PFSK-1 (cell line): Measurements from ENCODE around the gene NHERF2.

Experiments used
- FOXP2 ChIP-seq: optimal IDR thresholded peaks from 2 replicates; pipeline ENCODE3; 2011; ENCODE audit warnings: borderline replicate concordance, control low read depth, inconsistent platforms; ENCODE audit not compliant: insufficient read depth; ENCODE audit errors: extremely low read length, extremely low read depth
- POLR2AphosphoS5 ChIP-seq: IDR thresholded peaks from 2 replicates; pipeline ENCODE4 v1.6.1; 2012; ENCODE audit warnings: low read depth, mild to moderate bottlenecking, control low read depth, low read length, moderate library complexity
- SIN3A ChIP-seq: IDR thresholded peaks from 2 replicates; pipeline ENCODE4 v1.6.1; 2012; ENCODE audit warnings: mild to moderate bottlenecking, low read length, moderate library complexity, borderline replicate concordance; ENCODE audit not compliant: insufficient read depth
- TAF1 ChIP-seq: IDR thresholded peaks from 2 replicates; pipeline ENCODE4 v1.6.1; 2012; ENCODE audit warnings: low read length, control low read depth, borderline replicate concordance; ENCODE audit not compliant: insufficient read depth
- TF ChIP-seq, protein P1 (sequence below), 2 experiments: IDR thresholded peaks; 2 replicates each; pipeline versions ENCODE4 v1.6.1 to v1.8.0; 2011 to 2012; ENCODE audit warnings: low read depth in 2 of 2, low read length in 2 of 2, control low read depth in 1 of 2, inconsistent platforms in 1 of 2, mild to moderate bottlenecking in 1 of 2, moderate library complexity in 1 of 2; ENCODE audit not compliant: insufficient read depth in 1 of 2

DNA sequence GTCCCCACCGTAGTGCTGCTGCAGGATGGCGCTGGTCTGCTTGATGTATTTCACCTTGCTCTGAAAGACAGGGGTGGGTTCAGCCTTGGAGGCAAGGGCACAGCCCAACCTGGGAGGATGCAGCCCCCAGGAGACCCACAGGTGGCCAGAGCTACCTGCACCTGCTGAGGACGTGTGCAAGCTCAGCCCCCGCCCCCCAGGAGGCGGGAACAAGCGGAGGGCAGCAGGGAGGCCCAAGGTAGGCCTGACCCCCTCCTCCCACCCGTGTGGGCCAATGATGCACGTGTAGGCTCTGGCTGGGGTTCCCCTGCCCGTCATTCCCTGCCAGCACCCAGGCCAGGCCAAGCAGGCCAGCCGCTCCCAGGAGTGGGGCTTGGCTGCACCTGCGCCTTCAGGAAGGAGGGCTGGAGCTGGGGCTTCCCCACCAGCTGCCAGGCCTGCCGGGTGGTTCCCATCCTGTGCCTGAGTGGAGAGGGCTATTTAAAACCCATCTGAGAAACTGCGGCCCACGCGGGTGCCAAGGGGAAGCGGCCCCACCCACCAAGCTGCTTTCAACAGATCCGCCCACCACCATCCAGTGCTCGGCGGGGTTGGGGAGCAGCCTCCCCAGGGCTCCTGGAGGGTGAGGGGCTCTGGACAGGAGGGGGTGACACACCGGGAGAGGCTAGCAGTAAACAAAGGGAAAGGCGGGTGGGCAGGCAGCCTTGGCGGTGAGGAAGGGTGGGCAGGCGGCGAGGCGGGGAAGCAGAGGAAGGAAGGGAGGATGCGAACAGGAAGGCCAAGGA is 17.2 kb downstream of the NHERF2 start:
- TF ChIP-seq SIN3A, result no peak
- TF ChIP-seq POLR2AphosphoS5, result no peak
- TF ChIP-seq FOXP2, result no peak
- no peak for TF ChIP-seq TAF1
- TF ChIP-seq, protein P1, sequence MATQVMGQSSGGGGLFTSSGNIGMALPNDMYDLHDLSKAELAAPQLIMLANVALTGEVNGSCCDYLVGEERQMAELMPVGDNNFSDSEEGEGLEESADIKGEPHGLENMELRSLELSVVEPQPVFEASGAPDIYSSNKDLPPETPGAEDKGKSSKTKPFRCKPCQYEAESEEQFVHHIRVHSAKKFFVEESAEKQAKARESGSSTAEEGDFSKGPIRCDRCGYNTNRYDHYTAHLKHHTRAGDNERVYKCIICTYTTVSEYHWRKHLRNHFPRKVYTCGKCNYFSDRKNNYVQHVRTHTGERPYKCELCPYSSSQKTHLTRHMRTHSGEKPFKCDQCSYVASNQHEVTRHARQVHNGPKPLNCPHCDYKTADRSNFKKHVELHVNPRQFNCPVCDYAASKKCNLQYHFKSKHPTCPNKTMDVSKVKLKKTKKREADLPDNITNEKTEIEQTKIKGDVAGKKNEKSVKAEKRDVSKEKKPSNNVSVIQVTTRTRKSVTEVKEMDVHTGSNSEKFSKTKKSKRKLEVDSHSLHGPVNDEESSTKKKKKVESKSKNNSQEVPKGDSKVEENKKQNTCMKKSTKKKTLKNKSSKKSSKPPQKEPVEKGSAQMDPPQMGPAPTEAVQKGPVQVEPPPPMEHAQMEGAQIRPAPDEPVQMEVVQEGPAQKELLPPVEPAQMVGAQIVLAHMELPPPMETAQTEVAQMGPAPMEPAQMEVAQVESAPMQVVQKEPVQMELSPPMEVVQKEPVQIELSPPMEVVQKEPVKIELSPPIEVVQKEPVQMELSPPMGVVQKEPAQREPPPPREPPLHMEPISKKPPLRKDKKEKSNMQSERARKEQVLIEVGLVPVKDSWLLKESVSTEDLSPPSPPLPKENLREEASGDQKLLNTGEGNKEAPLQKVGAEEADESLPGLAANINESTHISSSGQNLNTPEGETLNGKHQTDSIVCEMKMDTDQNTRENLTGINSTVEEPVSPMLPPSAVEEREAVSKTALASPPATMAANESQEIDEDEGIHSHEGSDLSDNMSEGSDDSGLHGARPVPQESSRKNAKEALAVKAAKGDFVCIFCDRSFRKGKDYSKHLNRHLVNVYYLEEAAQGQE (IDR thresholded peaks at IDR 0.05; ENCODE audit: insufficient read depth in 1 of 2, low read depth in 2 of 2, low read length in 2 of 2), result no peak
